T-helper 1 cell treated with Interleukin-12 subunit alpha and Interleukin-12 subunit beta and Interleukin-4 antibody, amounts not matched to agents 30 ng/mL and 1 ng/mL, for 36 hours (primary cell): ENCODE data around the gene TSLP. TPM values are rescaled to one million over a fixed set of nuclear protein-coding genes. Genes with fewer than 3 reads are reported as not detected.

Experiments
- intact Hi-C: fragments of 100-400 bp; cut with micrococcal nuclease; formaldehyde crosslinking; loops from one replicate; pipeline ENCODE4 v1.15.1; 2024
- total RNA-seq: library from RNA; stranded (reverse); gene quantifications from 2 replicates; pipeline ENCODE4 v1.2.3, GENCODE V29; 2022

TSLP gene
- total RNA-seq, 1 donor from 2014 or later: 0.15 TPM

- intact Hi-C loops: loop anchor here (1.0 to 2.0 kb wide), 15 partner anchors 19 to 1884 kb away; partner anchors contain the start of genes DCP2, MAN2A1, NREP and SRP19
These were observed 20.7 kb downstream of the TSLP start, which contains the start of gene WDR36 for GRCh38 chr5:111092062-111092853. Gene WDR36, plus strand, starts transcription at chr5:111092348. Its CDS starts 109 bp downstream, at chr5:111092457.

- intact Hi-C loops: loop anchor here (5.0 kb wide), 1 partner anchor 401 kb away; no protein-coding TSS in a partner anchor
These were observed 24.5 kb downstream of the TSLP start for GRCh38 chr5:111095982-111096381.

- intact Hi-C loops: loop anchor here (5.0 kb wide), 1 partner anchor 398 kb away; no protein-coding TSS in a partner anchor
These were observed 27.7 kb downstream of the TSLP start for GRCh38 chr5:111099058-111099778.

GRCh38 chr5:111106320-111106948, 34.9 kb downstream of the TSLP start:
- intact Hi-C loops: no loop called here

GRCh38 chr5:111107371-111107770, 35.9 kb downstream of the TSLP start:
- intact Hi-C loops: no loop called here

DNA sequence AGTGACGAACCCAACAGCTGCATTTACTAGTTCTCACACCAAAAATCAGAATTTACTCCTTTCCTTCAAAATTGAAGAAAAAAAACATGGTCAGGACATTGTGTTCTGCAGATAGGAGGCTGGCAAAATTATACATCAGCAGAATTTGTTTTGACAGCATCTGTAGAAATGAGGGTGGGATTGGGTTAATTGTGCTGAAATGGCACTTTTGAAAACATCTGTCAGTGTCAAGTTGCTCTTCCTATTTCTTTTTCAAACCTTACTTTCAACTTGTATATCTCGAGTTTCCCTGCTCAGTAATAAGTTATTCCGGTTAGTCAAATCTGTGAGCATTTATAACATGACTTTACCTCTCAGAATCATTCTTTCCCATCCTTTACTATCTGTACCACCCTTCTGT, 40.4 kb downstream of the TSLP start:
- intact Hi-C loops: no loop called here

- intact Hi-C loops: no loop called here
These were observed 42.2 kb downstream of the TSLP start for GRCh38 chr5:111113678-111114077.

- intact Hi-C loops: no loop called here
These were observed 43.7 kb downstream of the TSLP start for GRCh38 chr5:111115229-111115628.

- intact Hi-C loops: no loop called here
These were observed 45.0 kb downstream of the TSLP start for GRCh38 chr5:111116550-111116949.

DNA sequence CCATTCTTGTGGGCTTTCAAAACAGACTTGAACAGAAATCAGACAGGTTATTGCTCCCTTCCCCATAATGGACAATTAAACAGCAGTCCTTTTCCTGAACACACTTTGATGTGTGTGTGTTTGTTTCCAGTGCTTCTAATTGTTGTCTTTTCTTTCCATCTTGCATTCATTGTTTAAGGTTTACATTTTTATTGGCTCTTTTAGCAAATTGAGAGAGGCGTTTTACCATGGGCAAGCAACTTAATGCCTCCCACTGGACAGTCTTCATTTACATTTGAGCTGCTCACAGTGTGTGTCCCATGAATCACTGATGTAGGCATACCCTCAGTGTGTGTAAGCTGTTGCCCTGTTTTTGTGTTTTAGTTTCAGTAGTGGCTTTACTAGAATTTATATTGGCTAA, 45.6 kb downstream of the TSLP start:
- intact Hi-C loops: no loop called here

DNA sequence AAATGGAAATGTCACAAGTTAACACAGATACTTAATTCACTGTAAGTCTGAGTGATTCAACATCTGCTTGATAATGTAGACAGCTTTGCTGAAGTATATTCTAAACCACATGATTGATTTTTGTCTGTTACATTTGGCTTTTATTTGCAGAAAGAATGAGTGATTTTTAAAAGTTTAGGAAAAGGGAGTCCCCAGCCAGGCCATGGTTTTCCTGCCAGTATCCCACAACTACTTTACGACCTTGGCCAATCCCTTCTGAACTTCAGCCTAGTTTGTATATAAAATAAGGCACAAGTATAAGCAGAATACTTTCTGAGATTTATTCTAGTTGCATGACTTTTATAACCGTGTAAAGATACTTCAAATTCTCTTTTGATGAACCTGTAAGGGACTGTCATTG, 47.7 kb downstream of the TSLP start:
- intact Hi-C loops: no loop called here

GRCh38 chr5:111119856-111120255, 48.3 kb downstream of the TSLP start:
- intact Hi-C loops: no loop called here

DNA sequence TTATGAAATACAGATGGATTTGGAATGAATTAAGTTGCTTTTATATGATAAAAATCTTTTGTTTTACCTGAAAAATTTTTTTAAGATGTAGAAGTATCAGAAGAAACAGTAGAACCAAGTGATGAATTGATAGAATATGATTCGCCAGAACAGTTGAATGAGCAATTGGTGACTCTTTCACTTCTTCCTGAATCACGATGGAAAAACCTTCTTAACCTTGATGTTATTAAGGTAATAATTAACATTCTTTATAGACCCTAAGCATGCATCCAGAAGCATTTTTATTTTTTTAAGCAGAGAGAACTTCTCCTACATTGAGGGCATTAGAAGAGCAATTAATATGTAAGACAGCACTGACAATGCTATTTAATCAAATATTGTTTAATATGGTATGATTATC, 49.4 kb downstream of the TSLP start:
- intact Hi-C loops: no loop called here

DNA sequence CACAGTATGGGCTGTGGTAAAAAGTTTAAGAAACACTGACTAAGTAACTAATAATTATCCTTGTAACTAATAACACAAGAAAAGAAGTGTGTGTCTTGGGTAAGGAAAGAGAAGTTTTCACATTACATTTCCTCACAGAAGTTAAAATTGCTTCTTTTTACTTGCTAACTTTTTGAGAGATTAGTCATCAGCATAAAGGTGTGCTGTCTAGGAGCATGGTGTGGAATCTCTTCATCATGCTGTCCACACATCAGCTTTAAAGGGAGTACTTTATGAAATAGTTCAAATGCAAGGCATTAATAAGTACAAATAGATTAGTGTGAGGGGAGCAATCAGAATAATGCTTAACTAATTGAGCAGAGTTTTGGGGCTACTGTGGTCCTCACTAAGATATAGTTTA, 50.4 kb downstream of the TSLP start:
- intact Hi-C loops: no loop called here

DNA sequence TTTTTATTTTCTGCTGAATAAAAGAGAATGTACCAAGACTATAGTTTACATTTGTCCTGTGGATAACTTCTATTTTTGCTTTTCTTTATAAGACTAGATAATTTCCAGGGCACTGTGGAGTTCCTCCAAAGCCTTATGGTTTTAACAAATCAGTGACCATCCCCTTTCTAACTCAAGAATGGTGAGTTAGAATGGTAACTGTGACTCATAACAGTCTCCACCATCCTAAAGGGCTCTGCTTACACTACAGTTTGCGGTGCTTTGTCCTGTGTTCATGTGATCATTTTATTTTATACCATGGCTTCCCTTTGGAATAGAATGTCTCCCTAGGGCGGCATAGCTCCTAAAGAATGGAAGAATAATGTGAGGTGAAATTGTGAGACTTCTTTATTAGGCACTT, 50.9 kb downstream of the TSLP start:
- intact Hi-C loops: no loop called here

- intact Hi-C loops: no loop called here
These were observed 53.3 kb downstream of the TSLP start for GRCh38 chr5:111124793-111125192.

DNA sequence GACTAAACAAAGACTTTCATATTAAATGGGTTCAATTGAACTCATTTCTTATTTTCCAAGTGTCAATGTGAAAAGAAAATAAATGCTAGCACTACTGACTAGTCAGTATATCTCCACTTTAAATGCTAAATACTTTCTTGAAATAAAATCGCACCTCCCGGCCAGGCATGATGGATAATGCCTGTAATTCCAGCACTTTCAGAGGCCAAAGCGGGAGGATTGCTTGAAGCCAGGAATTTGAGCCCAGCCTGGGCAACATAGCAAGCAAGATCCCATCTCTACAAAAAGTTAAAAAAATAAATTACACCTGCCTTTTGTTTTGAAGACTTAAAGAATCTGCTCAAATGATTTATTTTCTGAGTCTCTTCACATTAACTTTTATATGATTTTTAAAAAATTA, 55.4 kb downstream of the TSLP start:
- intact Hi-C loops: no loop called here

Other genes with a start within 250 kb of the TSLP start
- 39.6 and 43.0 TPM in 2 replicates for gene WDR36, start 20.6 kb downstream of the TSLP start, total RNA-seq
- gene CAMK4, start 152.7 kb downstream of the TSLP start, total RNA-seq: 80.6 and 82.8 TPM in 2 replicates